H1 (cell line): Measurements from ENCODE around the gene TCF4. TPM values are rescaled to one million over a fixed set of nuclear protein-coding genes. Genes with fewer than 3 reads are reported as not detected.

ENCODE experiments used
- CTCF ChIA-PET: fragments of 300-600 bp; sonication (Branson Sonifier 250); formaldehyde crosslinking; loops from one replicate; lab custom pipeline; 2021; ENCODE audit not compliant: partially characterized antibody; lab: Charles Lee
- POLR2A ChIA-PET: fragments of 300-600 bp; sonication (Branson Sonifier 250); formaldehyde crosslinking; loops from one replicate; lab custom pipeline; 2021; ENCODE audit warnings: inconsistent platforms; ENCODE audit not compliant: partially characterized antibody; lab: Charles Lee
- DNase-seq, 2 experiments: peaks; one replicate each; pipeline versions ENCODE4 v3.0.0 to v3.0.0-alpha.2; 2010 to 2022; ENCODE audit warnings: low spot score in 2 of 2, low read depth in 1 of 2, mixed read lengths in 1 of 2
- FAIRE-seq: peaks from 2 replicates; lab custom pipeline; 2011; peaks lifted over from hg19 to GRCh38; lab: Jason Lieb, UNC
- H2AFZ ChIP-seq: 2 replicates; pipeline ENCODE4 v1.8.1; 2012; ENCODE audit warnings: low read length, inconsistent platforms
- H2AK5ac ChIP-seq: 2 replicates; pipeline ENCODE4 v1.6.1; 2013; ENCODE audit warnings: low read depth, low read length
- H2BK120ac ChIP-seq: replicated peaks from 2 replicates; pipeline ENCODE3; 2013; ENCODE audit warnings: low read depth, low read length, inconsistent platforms
- H2BK12ac ChIP-seq: 2 replicates; pipeline ENCODE4 v1.6.1; 2013; ENCODE audit warnings: low read depth, low read length
- H2BK15ac ChIP-seq: 2 replicates; pipeline ENCODE4 v1.6.1; 2013; ENCODE audit warnings: low read length
- H2BK20ac ChIP-seq: 2 replicates; pipeline ENCODE4 v1.6.1; 2013; ENCODE audit warnings: low read length
- H2BK5ac ChIP-seq: 2 replicates; pipeline ENCODE4 v1.6.1; 2013; ENCODE audit warnings: low read depth, low read length
- H3K14ac ChIP-seq: 2 replicates; pipeline ENCODE4 v1.6.1; 2013; ENCODE audit warnings: inconsistent platforms; ENCODE audit not compliant: insufficient read length
- H3K18ac ChIP-seq: 2 replicates; pipeline ENCODE4 v1.6.1; 2013; ENCODE audit warnings: low read length; ENCODE audit errors: extremely low read depth
- H3K23ac ChIP-seq: 2 replicates; pipeline ENCODE4 v1.6.1; 2013; ENCODE audit warnings: inconsistent platforms; ENCODE audit not compliant: insufficient read length
- H3K23me2 ChIP-seq: 2 replicates; pipeline ENCODE4 v1.6.1; 2013; ENCODE audit warnings: low read depth, low read length
- H3K27ac ChIP-seq: 2 replicates; pipeline ENCODE4 v1.6.1; 2011; ENCODE audit warnings: low read depth, low read length, inconsistent platforms
- H3K27me3 ChIP-seq, 4 experiments: replicated peaks in 1 of 4; 1 replicate in 1 of 4; 2 replicates in 3 of 4; pipeline versions ENCODE4 v1.6.1 to v1.8.1; 2011 to 2013; ENCODE audit warnings: low read length in 3 of 4, mild to moderate bottlenecking in 3 of 4, inconsistent platforms in 2 of 4, mixed read lengths in 2 of 4, moderate library complexity in 1 of 4; ENCODE audit not compliant: control insufficient read depth in 3 of 4, insufficient read depth in 3 of 4; ENCODE audit errors: extremely low read depth in 1 of 4
- H3K36me3 ChIP-seq, 4 experiments: 2 replicates each; pipeline versions ENCODE4 v1.6.1 to v1.8.1; 2011 to 2013; ENCODE audit warnings: mild to moderate bottlenecking in 4 of 4, low read length in 3 of 4, moderate library complexity in 2 of 4, control low read depth in 1 of 4, inconsistent platforms in 1 of 4; ENCODE audit not compliant: insufficient read depth in 4 of 4, control insufficient read depth in 2 of 4
- H3K4ac ChIP-seq: replicated peaks from 2 replicates; pipeline ENCODE3; 2013; ENCODE audit warnings: low read length, low read depth, mixed read lengths, inconsistent platforms; ENCODE audit not compliant: insufficient read length
- H3K4me1 ChIP-seq, 4 experiments: replicated peaks in 1 of 4; 1 replicate in 1 of 4; 2 replicates in 3 of 4; pipeline versions ENCODE4 v1.6.1 to v1.8.1; 2011 to 2013; ENCODE audit warnings: low read length in 3 of 4, inconsistent platforms in 2 of 4, mixed read lengths in 1 of 4; ENCODE audit not compliant: insufficient read depth in 4 of 4, control insufficient read depth in 3 of 4
- H3K4me2 ChIP-seq, 2 experiments: 2 replicates each; pipeline versions ENCODE4 v1.6.1 to v1.8.1; 2011 to 2013; ENCODE audit warnings: low read depth in 2 of 2, low read length in 2 of 2, control low read depth in 1 of 2, inconsistent platforms in 1 of 2, mild to moderate bottlenecking in 1 of 2; ENCODE audit not compliant: insufficient read depth in 1 of 2
- H3K4me3 ChIP-seq, 4 experiments: fragments of 200-600, 300-600 bp in 1 of 4; sonication (generic), shearing (Covaris generic), sonication (Bioruptor Twin) in 1 of 4; 2 replicates each; pipeline versions ENCODE4 v1.5.1 to v1.8.1; 2011 to 2016; ENCODE audit warnings: low read length in 4 of 4, low read depth in 3 of 4, control low read depth in 2 of 4, inconsistent platforms in 2 of 4, mild to moderate bottlenecking in 2 of 4, mixed read lengths in 1 of 4, moderate library complexity in 1 of 4; ENCODE audit not compliant: insufficient read depth in 2 of 4; ENCODE audit errors: extremely low read depth in 1 of 4
- H3K56ac ChIP-seq: replicated peaks from 2 replicates; pipeline ENCODE3; 2013; ENCODE audit warnings: low read depth, mild to moderate bottlenecking, mixed read lengths, low read length, inconsistent platforms; ENCODE audit not compliant: insufficient read length
- H3K79me1 ChIP-seq: 2 replicates; pipeline ENCODE4 v1.6.1; 2013; ENCODE audit warnings: low read depth, low read length, control low read depth
- H3K79me2 ChIP-seq, 2 experiments: 2 replicates each; pipeline versions ENCODE4 v1.6.1 to v1.8.1; 2012 to 2013; ENCODE audit warnings: low read length in 2 of 2, mild to moderate bottlenecking in 2 of 2, inconsistent platforms in 1 of 2; ENCODE audit not compliant: insufficient read depth in 2 of 2, control insufficient read depth in 1 of 2
- H3K9ac ChIP-seq, 4 experiments: replicated peaks in 1 of 4; 1 replicate in 1 of 4; 2 replicates in 3 of 4; pipeline versions ENCODE4 v1.6.1 to v1.8.1; 2011 to 2013; ENCODE audit warnings: low read depth in 3 of 4, low read length in 3 of 4, control low read depth in 2 of 4, mild to moderate bottlenecking in 2 of 4, moderate library complexity in 2 of 4, inconsistent platforms in 1 of 4; ENCODE audit errors: extremely low read depth in 1 of 4
- H3K9me3 ChIP-seq, 2 experiments: 2 replicates each; pipeline versions ENCODE4 v1.6.1 to v1.8.1; 2012 to 2013; ENCODE audit warnings: mild to moderate bottlenecking in 2 of 2, moderate library complexity in 2 of 2, control low read depth in 1 of 2, inconsistent platforms in 1 of 2, low read depth in 1 of 2, low read length in 1 of 2, mixed read lengths in 1 of 2; ENCODE audit not compliant: insufficient read depth in 2 of 2
- H4K20me1 ChIP-seq, 2 experiments: replicated peaks in 1 of 2; 2 replicates each; pipeline versions ENCODE3 to v1.8.1; 2011 to 2013; ENCODE audit warnings: inconsistent platforms in 2 of 2, low read length in 2 of 2, mild to moderate bottlenecking in 1 of 2; ENCODE audit not compliant: insufficient read depth in 2 of 2, control insufficient read depth in 1 of 2
- H4K5ac ChIP-seq: 2 replicates; pipeline ENCODE4 v1.6.1; 2013; ENCODE audit warnings: low read length, low read depth, mixed read lengths, inconsistent platforms; ENCODE audit not compliant: insufficient read length
- H4K8ac ChIP-seq: 2 replicates; pipeline ENCODE4 v1.8.0; 2013; ENCODE audit warnings: mild to moderate bottlenecking, moderate library complexity, low read length, inconsistent platforms; ENCODE audit not compliant: insufficient read depth; ENCODE audit errors: extremely low read depth
- H4K91ac ChIP-seq: replicated peaks from 2 replicates; pipeline ENCODE3; 2013; ENCODE audit warnings: low read length, mixed read lengths, inconsistent platforms; ENCODE audit not compliant: insufficient read length
- MAFK ChIP-seq: IDR thresholded peaks from 2 replicates; pipeline ENCODE4 v1.6.1; 2012; ENCODE audit warnings: low read depth, mild to moderate bottlenecking, improper control_type of control experiment, low read length
- POLR2AphosphoS5 ChIP-seq: IDR thresholded peaks from 2 replicates; pipeline ENCODE4 v1.6.1; 2011; ENCODE audit warnings: low read depth, low read length
- SIN3A ChIP-seq, 2 experiments: IDR thresholded peaks in 1 of 2; conservative IDR thresholded peaks in 1 of 2; 2 replicates each; pipeline ENCODE4 v1.6.1; 2011 to 2012; ENCODE audit warnings: low read length in 2 of 2, improper control_type of control experiment in 1 of 2, low read depth in 1 of 2, mild to moderate bottlenecking in 1 of 2
- WGBS, 2 experiments: shearing (Covaris generic) in 1 of 2; methylation state at CpG; one replicate each; pipeline versions ENCODE4 v1.1.6 to v1.1.7; 2013 to 2015; ENCODE audit warnings: low lambda C conversion rate in 2 of 2, mixed read lengths in 2 of 2, inconsistent platforms in 1 of 2, low coverage in 1 of 2, missing lambda C conversion rate in 1 of 2; ENCODE audit not compliant: insufficient replicate concordance in 2 of 2, insufficient coverage in 1 of 2, insufficient read length in 1 of 2; ENCODE audit errors: extremely low coverage in 1 of 2, missing lambda C conversion rate in 1 of 2; 5-methylcytosine and 5-hydroxymethylcytosine counted together
- polyA plus RNA-seq, 7 experiments: library from polyadenylated mRNA; depleted of rRNA in 3 of 7; stranded (reverse) in 5 of 7; unstranded in 2 of 7; fragments of >200 nt in 5 of 7; fragments of 200-250 nt in 2 of 7; gene quantifications; 1 replicate in 5 of 7; 2 replicates in 1 of 7; 4 replicates in 1 of 7; pipeline versions ENCODE4 v1.2.1 to v1.2.3, GENCODE V29; 2011 to 2013; ENCODE audit warnings: missing spikeins in 2 of 7, mixed read lengths in 2 of 7
- total RNA-seq: library from RNA; stranded (reverse); fragmentation: NEBNext Ultra II Directional; extraction: Animal tissue kit (Norgen Biotek cat#: 25700); gene quantifications from 2 replicates; pipeline ENCODE4 v1.2.1, GENCODE V29; 2021
- TF ChIP-seq, protein P1 (sequence below): IDR thresholded peaks from 2 replicates; pipeline ENCODE4 v1.6.1; 2011; ENCODE audit warnings: low read length, improper control_type of control experiment
- TF ChIP-seq, protein P2 (sequence below), 3 experiments: IDR thresholded peaks; 1 replicate in 2 of 3; 2 replicates in 1 of 3; pipeline versions ENCODE4 v1.5.1 to v1.6.1; 2011; ENCODE audit warnings: low read length in 3 of 3, mild to moderate bottlenecking in 3 of 3, inconsistent platforms in 2 of 3, low read depth in 1 of 3, moderate library complexity in 1 of 3; ENCODE audit not compliant: insufficient read depth in 1 of 3; ENCODE audit errors: control extremely low read depth in 1 of 3

Gene TCF4
- total and polyA plus RNA-seq, 2 of the 8 experiments (the other 6 are each of a cell fraction or from before 2014, with no cell fraction given) = 59.3 to 118 TPM

DNA sequence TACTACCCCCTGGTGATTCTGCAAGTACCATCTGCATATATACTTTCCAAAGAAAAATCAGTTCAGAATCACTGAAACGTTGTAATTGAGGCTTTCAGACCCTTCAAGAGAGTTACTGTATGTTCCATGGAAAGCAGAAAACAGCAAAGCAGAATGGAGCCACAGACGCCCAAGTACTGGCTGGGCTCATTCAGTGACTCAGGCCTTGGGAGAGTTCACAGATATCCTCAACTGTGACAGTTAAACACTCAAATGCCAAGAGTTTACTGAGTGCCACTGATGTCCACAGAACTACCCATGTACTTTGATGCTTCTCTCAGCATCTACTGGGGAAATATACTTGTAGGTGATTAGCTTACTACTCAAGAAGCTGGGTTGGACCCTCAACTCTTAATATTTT is 303.4 kb downstream of the TCF4 start:
- H3K23ac ChIP-seq = no peak overlapping the region
- no peak overlapping the region for H2AFZ ChIP-seq
- no peak overlapping the region for H2BK15ac ChIP-seq
- no peak overlapping the region for H4K91ac ChIP-seq
- no peak overlapping the region for H3K4me2 ChIP-seq
- no peak for DNase-seq
- H3K36me3 ChIP-seq = no peaks in the 10 kb centered on the region
- H3K79me1 ChIP-seq = peaks cover 5% of the 10 kb centered on the region
- H3K56ac ChIP-seq = no peak overlapping the region
- H3K23me2 ChIP-seq = no peaks in the 10 kb centered on the region
- no peak overlapping the region for H3K4me3 ChIP-seq
- H3K4me1 ChIP-seq = peaks cover 0 to 5% (median 4%) of the 10 kb centered on the region in 4 experiments; a peak in 4 of 7 replicates
- no peak overlapping the region for H2BK20ac ChIP-seq
- H2BK120ac ChIP-seq = no peak overlapping the region
- no peak overlapping the region for H3K14ac ChIP-seq
- 87% methylated on average over 2 of the region's 2 CpGs; no CpG with 5 or more reads in 1 of the 2 experiments for WGBS, 2 experiments
- TF ChIP-seq, protein P1, sequence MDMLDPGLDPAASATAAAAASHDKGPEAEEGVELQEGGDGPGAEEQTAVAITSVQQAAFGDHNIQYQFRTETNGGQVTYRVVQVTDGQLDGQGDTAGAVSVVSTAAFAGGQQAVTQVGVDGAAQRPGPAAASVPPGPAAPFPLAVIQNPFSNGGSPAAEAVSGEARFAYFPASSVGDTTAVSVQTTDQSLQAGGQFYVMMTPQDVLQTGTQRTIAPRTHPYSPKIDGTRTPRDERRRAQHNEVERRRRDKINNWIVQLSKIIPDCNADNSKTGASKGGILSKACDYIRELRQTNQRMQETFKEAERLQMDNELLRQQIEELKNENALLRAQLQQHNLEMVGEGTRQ = no peak
- TF ChIP-seq MAFK (no peak), POLR2AphosphoS5 (no peak), SIN3A (conservative IDR thresholded peaks at IDR 0.05 in 1 of 2, IDR thresholded peaks at IDR 0.05 in 1 of 2; ENCODE audit: low read depth in 1 of 2, low read length in 2 of 2) (no peak)
- TF ChIP-seq, protein P2, sequence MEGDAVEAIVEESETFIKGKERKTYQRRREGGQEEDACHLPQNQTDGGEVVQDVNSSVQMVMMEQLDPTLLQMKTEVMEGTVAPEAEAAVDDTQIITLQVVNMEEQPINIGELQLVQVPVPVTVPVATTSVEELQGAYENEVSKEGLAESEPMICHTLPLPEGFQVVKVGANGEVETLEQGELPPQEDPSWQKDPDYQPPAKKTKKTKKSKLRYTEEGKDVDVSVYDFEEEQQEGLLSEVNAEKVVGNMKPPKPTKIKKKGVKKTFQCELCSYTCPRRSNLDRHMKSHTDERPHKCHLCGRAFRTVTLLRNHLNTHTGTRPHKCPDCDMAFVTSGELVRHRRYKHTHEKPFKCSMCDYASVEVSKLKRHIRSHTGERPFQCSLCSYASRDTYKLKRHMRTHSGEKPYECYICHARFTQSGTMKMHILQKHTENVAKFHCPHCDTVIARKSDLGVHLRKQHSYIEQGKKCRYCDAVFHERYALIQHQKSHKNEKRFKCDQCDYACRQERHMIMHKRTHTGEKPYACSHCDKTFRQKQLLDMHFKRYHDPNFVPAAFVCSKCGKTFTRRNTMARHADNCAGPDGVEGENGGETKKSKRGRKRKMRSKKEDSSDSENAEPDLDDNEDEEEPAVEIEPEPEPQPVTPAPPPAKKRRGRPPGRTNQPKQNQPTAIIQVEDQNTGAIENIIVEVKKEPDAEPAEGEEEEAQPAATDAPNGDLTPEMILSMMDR (IDR thresholded peaks at IDR 0.05; ENCODE audit: control extremely low read depth in 1 of 3, insufficient read depth in 1 of 3, low read depth in 1 of 3, low read length in 3 of 3) = no peak
- no peak for FAIRE-seq
- H3K79me2 ChIP-seq = peaks cover 0 to 45% of the 10 kb centered on the region in 2 experiments; a peak in 2 of 4 replicates
- H3K27me3 ChIP-seq = no peaks in the 10 kb centered on the region
- CTCF ChIA-PET = interaction anchor here (1.0 to 4.8 kb wide), 2 partner anchors 10 to 50 kb away, joined by 3 to 27 read pairs; no protein-coding TSS in a partner anchor
- no peaks in the 10 kb centered on the region for H3K9me3 ChIP-seq
- no peak overlapping the region for H2AK5ac ChIP-seq
- H4K8ac ChIP-seq = no peak overlapping the region
- POLR2A ChIA-PET = no interaction called here
- no peak overlapping the region for H3K18ac ChIP-seq
- no peak overlapping the region for H3K9ac ChIP-seq
- H3K4ac ChIP-seq = no peak overlapping the region
- no peak overlapping the region for H4K5ac ChIP-seq
- H2BK5ac ChIP-seq = no peak overlapping the region
- peaks cover 0 to 3% of the 10 kb centered on the region in 2 experiments for H4K20me1 ChIP-seq
- no peak overlapping the region for H2BK12ac ChIP-seq
- no peak overlapping the region for H3K27ac ChIP-seq
